Left renal cortex interstitium (tissue), 4 donors: Measurements from ENCODE around the gene MRPL55. TPM values are rescaled to one million over a fixed set of nuclear protein-coding genes. Genes with fewer than 3 reads are reported as not detected.

ENCODE experiments used
- DNase-seq, 4 donors: peaks; one replicate each; pipeline ENCODE4 v3.0.0-alpha.2; 2013; ENCODE audit warnings: low read depth in 4 of 4, low spot score in 2 of 4, missing footprints in 1 of 4
- polyA plus RNA-seq, 4 donors: library from polyadenylated mRNA; unstranded; fragments of 120-200 nt; gene quantifications; one replicate each; pipeline ENCODE4 v1.2.1, GENCODE V29; 2013; ENCODE audit not compliant: insufficient read length in 4 of 4

The MRPL55 gene
- polyA plus RNA-seq, 4 donors = 37.4 to 60.9 (median 49.0) TPM

GRCh38 chr1:228073857-228074545 is 35.1 kb downstream of the MRPL55 start:
- no peak for DNase-seq

GRCh38 chr1:228073061-228073856 is 35.8 kb downstream of the MRPL55 start:
- no peak for DNase-seq

- no peak for DNase-seq
Observed at GRCh38 chr1:228072658-228073043, 36.4 kb downstream of the MRPL55 start.

GRCh38 chr1:228071839-228072657 is 37.1 kb downstream of the MRPL55 start:
- no peak for DNase-seq

- no peak for DNase-seq
Observed at GRCh38 chr1:228070851-228071250, 38.2 kb downstream of the MRPL55 start.

- no peak for DNase-seq
Observed at GRCh38 chr1:228070173-228070572, 38.9 kb downstream of the MRPL55 start.

- DNase-seq = no peak
Observed at GRCh38 chr1:228068359-228068758, 40.7 kb downstream of the MRPL55 start.

- DNase-seq = no peak
Observed at GRCh38 chr1:228066891-228067654, 42.0 kb downstream of the MRPL55 start.

GRCh38 chr1:228066416-228066815 is 42.7 kb downstream of the MRPL55 start:
- DNase-seq = no peak

GRCh38 chr1:228065543-228066347 is 43.4 kb downstream of the MRPL55 start:
- DNase-seq = no peak

GRCh38 chr1:228064741-228065542 is 44.2 kb downstream of the MRPL55 start:
- DNase-seq = no peak

GRCh38 chr1:228064296-228064695 is 44.8 kb downstream of the MRPL55 start:
- no peak for DNase-seq

GRCh38 chr1:228063251-228064191 is 45.6 kb downstream of the MRPL55 start:
- DNase-seq = no peak

- no peak for DNase-seq
Observed at GRCh38 chr1:228062812-228063211, 46.3 kb downstream of the MRPL55 start.

- no peak for DNase-seq
Observed at GRCh38 chr1:228062085-228062791, 46.9 kb downstream of the MRPL55 start.

- no peak for DNase-seq
Observed at GRCh38 chr1:228061411-228062084, 47.6 kb downstream of the MRPL55 start.
